CD14-positive monocyte (primary cell): ENCODE results near the gene CDK15. TPM values are rescaled to one million over a fixed set of nuclear protein-coding genes. Genes with fewer than 3 reads are reported as not detected.

Experiments
- DNase-seq, 3 donors: peaks; one replicate each; pipeline ENCODE4 v3.0.0-alpha.2; 2011 to 2022
- H2AFZ ChIP-seq: 2 replicates; pipeline ENCODE4 v1.6.0; 2012; ENCODE audit warnings: mild to moderate bottlenecking, low read depth, low read length, inconsistent platforms; ENCODE audit not compliant: insufficient read depth, poor library complexity, severe bottlenecking
- H3K27ac ChIP-seq, 2 donors: 1 replicate in 1 of 2; 2 replicates in 1 of 2; pipeline ENCODE4 v1.5.1; 2012 to 2013; ENCODE audit warnings: low read length in 2 of 2, control low read depth in 1 of 2, inconsistent platforms in 1 of 2, low read depth in 1 of 2, mild to moderate bottlenecking in 1 of 2
- H3K27me3 ChIP-seq, 2 donors: one replicate each; pipeline versions ENCODE4 v1.6.0 to v1.6.1; 2011 to 2013; ENCODE audit warnings: low read length in 2 of 2; ENCODE audit not compliant: control insufficient read depth in 2 of 2, insufficient read depth in 2 of 2
- H3K36me3 ChIP-seq, 2 donors: replicated peaks in 1 of 2; 1 replicate in 1 of 2; 2 replicates in 1 of 2; pipeline versions ENCODE4 v1.5.1 to v1.6.1; 2012 to 2013; ENCODE audit warnings: low read length in 2 of 2, control low read depth in 1 of 2, inconsistent platforms in 1 of 2, mild to moderate bottlenecking in 1 of 2; ENCODE audit not compliant: insufficient read depth in 2 of 2, control insufficient read depth in 1 of 2
- H3K4me1 ChIP-seq, 2 donors: 1 replicate in 1 of 2; 2 replicates in 1 of 2; pipeline versions ENCODE4 v1.5.1 to v1.6.1; 2012 to 2013; ENCODE audit warnings: low read length in 2 of 2, control low read depth in 1 of 2, inconsistent platforms in 1 of 2, mild to moderate bottlenecking in 1 of 2, moderate library complexity in 1 of 2; ENCODE audit not compliant: insufficient read depth in 2 of 2, control insufficient read depth in 1 of 2
- H3K4me2 ChIP-seq: replicated peaks from 2 replicates; pipeline ENCODE3; 2012; ENCODE audit warnings: low read length, moderate library complexity, mild to moderate bottlenecking; ENCODE audit not compliant: poor library complexity, severe bottlenecking; ENCODE audit errors: extremely low read depth
- H3K4me3 ChIP-seq, 3 experiments: fragments of 200-600 bp in 1 of 3; sonication (generic) in 1 of 3; replicated peaks in 1 of 3; 1 replicate in 2 of 3; 2 replicates in 1 of 3; pipeline ENCODE4 v1.5.1; 2011 to 2013; ENCODE audit warnings: low read length in 3 of 3, mild to moderate bottlenecking in 3 of 3, control low read depth in 2 of 3, low read depth in 2 of 3, inconsistent platforms in 1 of 3, moderate library complexity in 1 of 3
- H3K79me2 ChIP-seq: 2 replicates; pipeline ENCODE4 v1.6.0; 2012; ENCODE audit warnings: mild to moderate bottlenecking, control low read depth, inconsistent platforms, low read length, moderate library complexity; ENCODE audit not compliant: insufficient read depth
- H3K9ac ChIP-seq: 2 replicates; pipeline ENCODE4 v1.6.0; 2017; ENCODE audit warnings: low read length, mild to moderate bottlenecking; ENCODE audit not compliant: insufficient read depth, poor library complexity, severe bottlenecking
- H3K9me3 ChIP-seq, 2 donors: replicated peaks in 1 of 2; 1 replicate in 1 of 2; 2 replicates in 1 of 2; pipeline versions ENCODE4 v1.5.1 to v1.6.1; 2012 to 2013; ENCODE audit warnings: low read length in 2 of 2, control low read depth in 1 of 2; ENCODE audit not compliant: control insufficient read depth in 1 of 2, insufficient read depth in 1 of 2
- H4K20me1 ChIP-seq: 2 replicates; pipeline ENCODE4 v1.6.0; 2012; ENCODE audit warnings: mild to moderate bottlenecking, low read length, control low read depth, moderate library complexity; ENCODE audit not compliant: insufficient read depth
- H3K27ac Mint-ChIP-seq, 7 donors: one replicate each; pipeline ENCODE4 v1.8.0; 2020; ENCODE audit warnings: mild to moderate bottlenecking in 7 of 7, mixed read lengths in 7 of 7, moderate library complexity in 6 of 7, inconsistent platforms in 2 of 7
- H3K27me3 Mint-ChIP-seq, 3 donors: one replicate each; pipeline ENCODE4 v1.8.0; 2021 to 2022; ENCODE audit warnings: low read depth in 3 of 3, mild to moderate bottlenecking in 3 of 3, mixed read lengths in 3 of 3, moderate library complexity in 3 of 3, inconsistent platforms in 1 of 3
- H3K36me3 Mint-ChIP-seq, 2 donors: one replicate each; pipeline ENCODE4 v1.8.0; 2020; ENCODE audit warnings: mixed read lengths in 2 of 2, inconsistent platforms in 1 of 2, mild to moderate bottlenecking in 1 of 2
- H3K4me1 Mint-ChIP-seq: one replicate; pipeline ENCODE4 v1.8.0; 2020; ENCODE audit warnings: mild to moderate bottlenecking, mixed read lengths
- H3K4me3 Mint-ChIP-seq, 2 donors: one replicate each; pipeline ENCODE4 v1.8.0; 2020; ENCODE audit warnings: mild to moderate bottlenecking in 2 of 2, mixed read lengths in 2 of 2, moderate library complexity in 1 of 2
- H3K9me3 Mint-ChIP-seq, 7 donors: one replicate each; pipeline ENCODE4 v1.8.0; 2020 to 2022; ENCODE audit warnings: mixed read lengths in 7 of 7, mild to moderate bottlenecking in 6 of 7, moderate library complexity in 6 of 7, inconsistent platforms in 2 of 7
- CTCF ChIP-seq: fragments of 200-600 bp; IDR thresholded peaks from one replicate; pipeline ENCODE4 v1.8.0; 2022; ENCODE audit warnings: antibody characterized with exemption, mild to moderate bottlenecking
- intact Hi-C, 2 donors: fragments of 100-400 bp; cut with micrococcal nuclease; formaldehyde crosslinking; loops; one replicate each; pipeline versions ENCODE4 v1.15.0 to v1.15.1; 2023
- polyA plus RNA-seq, 3 donors: library from polyadenylated mRNA; depleted of rRNA in 1 of 3; unstranded in 2 of 3; stranded (reverse) in 1 of 3; fragments of 300-500 nt in 2 of 3; fragments of >200 nt in 1 of 3; fragmentation: Illumina TruSeq in 2 of 3; gene quantifications; 1 replicate in 2 of 3; 2 replicates in 1 of 3; pipeline ENCODE4 v1.2.3, GENCODE V29; 2012 to 2021

CDK15 gene
- polyA plus RNA-seq, 3 donors, result not detected

GRCh38 chr2:201777043-201777442 is 29.3 kb upstream of the CDK15 start:
- Histone ChIP-seq H3K4me2 (no peak overlapping the region), H3K27ac (no peak overlapping the region), H3K79me2 (peaks cover 26% of the 10 kb centered on the region), H3K9me3 (no peaks in the 10 kb centered on the region), H3K36me3 (no peaks in the 10 kb centered on the region), H3K4me1 (peaks cover 15 to 18% of the 10 kb centered on the region in 2 donors), H3K4me3 (no peak overlapping the region), H4K20me1 (no peaks in the 10 kb centered on the region), H3K27me3 (no peaks in the 10 kb centered on the region), H2AFZ (no peak overlapping the region), H3K9ac (no peak overlapping the region)
- Mint-ChIP-seq H3K9me3 (no peaks in the 10 kb centered on the region), H3K4me3 (no peak overlapping the region), H3K4me1 (peaks cover 18% of the 10 kb centered on the region), H3K36me3 (peaks cover 0 to 6% of the 10 kb centered on the region in 2 donors), H3K27ac (no peak overlapping the region), H3K27me3 (peaks cover 0 to 2% (median 0%) of the 10 kb centered on the region in 3 donors)
- DNase-seq, result no peak
- TF ChIP-seq CTCF, result no peak
- intact Hi-C loops, result loop anchor here in 1 of 2 donors (5.0 kb wide), 1 partner anchor 600 kb away; the partner anchor contains the start of gene BMPR2

GRCh38 chr2:201777869-201778268 is 28.5 kb upstream of the CDK15 start:
- H3K27ac ChIP-seq, result no peak overlapping the region
- no peak overlapping the region for H2AFZ ChIP-seq
- no peaks in the 10 kb centered on the region for H4K20me1 ChIP-seq
- H3K4me3 ChIP-seq, result no peak overlapping the region
- no peak overlapping the region for H3K4me2 ChIP-seq
- Mint-ChIP-seq H3K9me3 (no peaks in the 10 kb centered on the region), H3K4me3 (no peak overlapping the region), H3K27ac (no peak overlapping the region), H3K4me1 (peaks cover 19% of the 10 kb centered on the region), H3K36me3 (peaks cover 0 to 6% of the 10 kb centered on the region in 2 donors), H3K27me3 (peaks cover 0 to 6% (median 3%) of the 10 kb centered on the region in 3 donors)
- intact Hi-C loops, result loop anchor here in 1 of 2 donors (5.0 kb wide), 1 partner anchor 599 kb away; the partner anchor contains the start of gene BMPR2
- no peaks in the 10 kb centered on the region for H3K36me3 ChIP-seq
- DNase-seq, result no peak
- H3K4me1 ChIP-seq, result peaks cover 16 to 18% of the 10 kb centered on the region in 2 donors
- H3K79me2 ChIP-seq, result peaks cover 26% of the 10 kb centered on the region
- H3K9me3 ChIP-seq, result no peaks in the 10 kb centered on the region
- no peak overlapping the region for H3K9ac ChIP-seq
- no peaks in the 10 kb centered on the region for H3K27me3 ChIP-seq
- TF ChIP-seq CTCF, result no peak
